HEK293T (cell line): ENCODE results near the gene ZNF677.
"Not testable (repeated sequence)": the region's sequence is repeated elsewhere in the genome, so short reads cannot be mapped to it uniquely, and the experiment has no call there.

Source experiments
- ARNT ChIP-seq: fragments of 450-650 bp; IDR thresholded peaks from 2 replicates; pipeline ENCODE4 v1.6.1; 2017; ENCODE audit warnings: mild to moderate bottlenecking
- BHLHE40 ChIP-seq: fragments of 450-650 bp; IDR thresholded peaks from 2 replicates; pipeline ENCODE4 v1.6.1; 2016; ENCODE audit warnings: mild to moderate bottlenecking, moderate library complexity, borderline replicate concordance
- ELF4 ChIP-seq: fragments of 450-650 bp; IDR thresholded peaks from 2 replicates; pipeline ENCODE4 v1.6.1; 2017; ENCODE audit warnings: antibody characterized with exemption
- FOXA1 ChIP-seq: fragments of 450-650 bp; IDR thresholded peaks from 2 replicates; pipeline ENCODE4 v1.6.1; 2016; ENCODE audit warnings: mild to moderate bottlenecking
- FOXM1 ChIP-seq: fragments of 450-650 bp; IDR thresholded peaks from 2 replicates; pipeline ENCODE4 v1.6.1; 2017; ENCODE audit warnings: mild to moderate bottlenecking, borderline replicate concordance
- HDGF ChIP-seq: fragments of 450-650 bp; IDR thresholded peaks from 2 replicates; pipeline ENCODE4 v1.6.1; 2017; ENCODE audit warnings: antibody characterized with exemption, borderline replicate concordance
- L3MBTL2 ChIP-seq: fragments of 450-650 bp; conservative IDR thresholded peaks from 2 replicates; pipeline ENCODE4 v1.6.1; 2016; ENCODE audit warnings: mild to moderate bottlenecking
- LEF1 ChIP-seq: fragments of 450-650 bp; IDR thresholded peaks from 2 replicates; pipeline ENCODE4 v1.6.1; 2017; ENCODE audit warnings: mild to moderate bottlenecking, borderline replicate concordance
- PKNOX1 ChIP-seq: fragments of 450-650 bp; IDR thresholded peaks from 2 replicates; pipeline ENCODE4 v1.6.1; 2016
- SP1 ChIP-seq: fragments of 450-650 bp; IDR thresholded peaks from 2 replicates; pipeline ENCODE4 v1.6.1; 2017
- SUZ12 ChIP-seq: fragments of 450-650 bp; IDR thresholded peaks from 2 replicates; pipeline ENCODE4 v1.6.1; 2016; ENCODE audit warnings: mild to moderate bottlenecking
- TARDBP ChIP-seq: fragments of 450-650 bp; IDR thresholded peaks from 2 replicates; pipeline ENCODE4 v1.6.1; 2016
- ZNF384 ChIP-seq: fragments of 450-650 bp; IDR thresholded peaks from 2 replicates; pipeline ENCODE4 v1.6.1; 2016

GRCh38 chr19:53281947-53282346 lies 27.3 kb upstream of the ZNF677 start:
- TF ChIP-seq FOXM1, BHLHE40, TARDBP, L3MBTL2, SUZ12, FOXA1, ELF4, SP1, LEF1, PKNOX1, ARNT, HDGF, ZNF384: not testable (repeated sequence)
